Right atrium auricular region (tissue), 2 donors: ENCODE data around the gene KIFC1. TPM values are rescaled to one million over a fixed set of nuclear protein-coding genes. Genes with fewer than 3 reads are reported as not detected.

Experiments
- DNase-seq: peaks from one replicate; pipeline ENCODE4 v3.0.0-alpha.2; 2019; ENCODE audit warnings: low spot score
- H3K27ac ChIP-seq, 2 donors: fragments of 200-600 bp; sonication (generic); 1 replicate in 1 of 2; 2 replicates in 1 of 2; pipeline ENCODE4 v1.5.1; 2016 to 2019
- H3K27me3 ChIP-seq, 2 donors: fragments of 200-600 bp; sonication (generic); one replicate each; pipeline versions ENCODE4 v1.5.1 to v1.6.0; 2017 to 2019
- H3K36me3 ChIP-seq: fragments of 200-600 bp; sonication (generic); one replicate; pipeline ENCODE4 v1.5.1; 2016
- H3K4me1 ChIP-seq, 2 donors: fragments of 200-600 bp; sonication (generic); one replicate each; pipeline versions ENCODE4 v1.5.1 to v1.6.0; 2017 to 2019
- H3K4me3 ChIP-seq, 2 donors: fragments of 200-600 bp; sonication (generic); 1 replicate in 1 of 2; 2 replicates in 1 of 2; pipeline ENCODE4 v1.5.1; 2017 to 2019; ENCODE audit warnings: mild to moderate bottlenecking in 1 of 2, moderate library complexity in 1 of 2
- H3K9me3 ChIP-seq, 2 donors: fragments of 200-600 bp; sonication (generic); one replicate each; pipeline ENCODE4 v1.5.1; 2019
- CTCF ChIP-seq, 2 donors: fragments of 200-600 bp; sonication (generic); IDR thresholded peaks; one replicate each; pipeline ENCODE4 v1.5.1; 2019; ENCODE audit warnings: antibody characterized with exemption in 2 of 2
- total RNA-seq, 2 donors: library from RNA; depleted of rRNA; stranded (reverse); fragments of >200 nt; gene quantifications; one replicate each; pipeline ENCODE4 v1.1.0, GENCODE V29; 2016

KIFC1 gene
- total RNA-seq, 2 donors from 2014 or later, result 0.59 to 1.6 TPM

GRCh38 chr6:33380272-33380981 is 11.2 kb upstream of the KIFC1 start:
- Histone ChIP-seq H3K27ac (no peak overlapping the region), H3K27me3 (no peaks in the 10 kb centered on the region), H3K36me3 (no peaks in the 10 kb centered on the region), H3K4me1 (peaks cover 0 to 13% of the 10 kb centered on the region in 2 donors), H3K9me3 (no peaks in the 10 kb centered on the region), H3K4me3 (no peak overlapping the region)
- TF ChIP-seq CTCF (IDR thresholded peaks at IDR 0.05), result no peak
- DNase-seq, result no peak

GRCh38 chr6:33383427-33384185 is 8.0 kb upstream of the KIFC1 start:
- DNase-seq, result no peak
- no peak overlapping the region for H3K4me3 ChIP-seq
- no peaks in the 10 kb centered on the region for H3K4me1 ChIP-seq
- TF ChIP-seq CTCF (IDR thresholded peaks at IDR 0.05), result no peak
- no peaks in the 10 kb centered on the region for H3K36me3 ChIP-seq
- no peaks in the 10 kb centered on the region for H3K27me3 ChIP-seq
- no peaks in the 10 kb centered on the region for H3K9me3 ChIP-seq
- H3K27ac ChIP-seq, result no peak overlapping the region

- no peak for TF ChIP-seq CTCF (IDR thresholded peaks at IDR 0.05)
These were observed 7.0 kb upstream of the KIFC1 start for GRCh38 chr6:33384581-33385020.

GRCh38 chr6:33390173-33390572 is 1.4 kb upstream of the KIFC1 start:
- TF ChIP-seq CTCF (IDR thresholded peaks at IDR 0.05), result no peak
- Histone ChIP-seq H3K9me3 (no peaks in the 10 kb centered on the region), H3K27me3 (no peaks in the 10 kb centered on the region), H3K27ac (no peak overlapping the region), H3K36me3 (no peaks in the 10 kb centered on the region), H3K4me3 (no peak overlapping the region), H3K4me1 (peaks cover 0 to 14% of the 10 kb centered on the region in 2 donors)
- no peak for DNase-seq

More at GRCh38 chr6:33384581-33385020, 7.0 kb upstream of the KIFC1 start:
- no peak overlapping the region for H3K4me3 ChIP-seq
- H3K36me3 ChIP-seq, result no peaks in the 10 kb centered on the region
- DNase-seq, result no peak
- no peaks in the 10 kb centered on the region for H3K27me3 ChIP-seq
- no peak overlapping the region for H3K27ac ChIP-seq
- no peaks in the 10 kb centered on the region for H3K9me3 ChIP-seq
- H3K4me1 ChIP-seq, result no peaks in the 10 kb centered on the region

GRCh38 chr6:33390767-33391277 is 801 bp upstream of the KIFC1 start:
- H3K4me3 ChIP-seq, result peak overlapping the region in 1 of 2 donors; percentile 53
- no peaks in the 10 kb centered on the region for H3K27me3 ChIP-seq
- no peak for TF ChIP-seq CTCF (IDR thresholded peaks at IDR 0.05)
- peaks cover 0 to 14% of the 10 kb centered on the region in 2 donors for H3K4me1 ChIP-seq
- no peak for DNase-seq
- H3K9me3 ChIP-seq, result no peaks in the 10 kb centered on the region
- no peaks in the 10 kb centered on the region for H3K36me3 ChIP-seq
- peak overlapping the region; percentile 89 to 94 for H3K27ac ChIP-seq
